ENCODE data around the gene TTC21B.

TTC21B gene

DNA sequence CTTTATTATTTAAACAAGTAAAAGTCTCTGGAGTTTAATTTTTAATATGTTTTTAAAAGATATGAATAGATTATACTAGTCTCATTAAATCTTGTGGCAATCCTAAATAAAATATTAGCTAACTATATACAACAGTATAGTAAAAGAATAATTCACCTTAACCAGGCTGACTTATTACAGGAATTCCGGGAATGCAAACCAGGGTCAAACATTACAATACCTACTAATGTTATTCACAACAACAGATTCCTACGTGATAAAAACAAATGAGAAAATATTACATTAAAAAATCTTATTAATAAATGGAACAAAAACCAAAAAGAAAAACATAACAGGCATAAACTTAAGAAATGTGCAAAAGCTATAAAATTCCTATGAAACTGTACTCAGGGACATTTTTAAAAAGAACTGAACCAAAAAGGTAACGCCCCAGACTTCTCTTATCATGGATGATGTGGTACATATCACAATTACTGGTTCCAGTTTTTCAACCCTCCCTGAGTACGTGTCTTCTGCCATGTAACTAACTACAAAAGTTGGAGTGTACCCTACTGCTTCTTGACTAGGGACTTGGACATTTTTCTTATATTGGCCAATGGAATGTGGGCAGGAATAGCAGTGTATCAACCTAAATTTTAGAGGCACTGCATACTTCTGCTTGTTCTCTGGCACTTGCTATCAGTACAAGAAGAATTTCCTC, 20.2 kb downstream of the TTC21B start:
- Histone ChIP-seq H3K4me2 (ENCODE audit: low read depth, low read length) (no peak overlapping the region), H4K20me1 (ENCODE audit: insufficient read depth, low read length) (no peaks in the 10 kb centered on the region), H3K4me1 (ENCODE audit: low read length) (no peaks in the 10 kb centered on the region), H3K9me3 (replicated peaks; ENCODE audit: insufficient read depth, low read length) (no peaks in the 10 kb centered on the region), H3K9ac (ENCODE audit: low read length) (no peak overlapping the region), H3K4me3 (ENCODE audit: low read length) (no peak overlapping the region), H3K79me2 (ENCODE audit: low read length) (no peaks in the 10 kb centered on the region), H3K27ac (ENCODE audit: low read length) (no peak overlapping the region), H3K27me3 (replicated peaks; ENCODE audit: insufficient read depth, low read length) (no peaks in the 10 kb centered on the region), H2AFZ (ENCODE audit: low read length) (no peak overlapping the region), H3K9me2 (replicated peaks; ENCODE audit: insufficient read depth, low read length) (no peaks in the 10 kb centered on the region), H3K36me3 (replicated peaks; ENCODE audit: insufficient read depth, low read length) (peaks cover 4% of the 10 kb centered on the region; the same call in 1 of the 2 replicates), H3F3A (ENCODE audit: insufficient read depth, low read length) (no peaks in the 10 kb centered on the region)
- no peak for DNase-seq
- no peak for TF ChIP-seq EZH2phosphoT487 (IDR thresholded peaks at IDR 0.05; ENCODE audit: low read length)
- TF ChIP-seq CTCF (IDR thresholded peaks at IDR 0.05; ENCODE audit: low read length) = no peak
- TF ChIP-seq EZH2 (optimal IDR thresholded peaks at IDR 0.05; ENCODE audit: low read depth, low read length) = no peak

DNA sequence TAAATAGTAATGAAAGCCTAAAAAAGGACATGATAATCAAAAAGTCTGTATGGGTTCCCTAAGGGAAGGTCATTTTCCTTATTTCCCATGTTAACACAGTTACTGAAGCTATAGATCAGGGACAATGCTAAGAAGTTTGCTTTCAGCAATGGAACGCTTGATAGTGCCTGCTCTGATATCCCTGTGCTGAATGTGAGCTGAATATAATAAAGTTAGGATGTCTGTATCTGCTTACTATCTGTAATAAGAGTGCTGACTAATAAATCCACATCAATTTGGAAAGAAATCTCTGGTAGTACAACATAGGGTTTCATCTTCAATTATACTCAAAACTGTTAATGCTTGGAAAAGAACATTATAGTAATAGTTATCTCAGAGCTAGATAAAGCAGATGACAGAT, 25.8 kb downstream of the TTC21B start:
- no peaks in the 10 kb centered on the region for H3K4me1 ChIP-seq (ENCODE audit: low read length)
- no peaks in the 10 kb centered on the region for H3K9me3 ChIP-seq (replicated peaks; ENCODE audit: insufficient read depth, low read length)
- TF ChIP-seq EZH2 (optimal IDR thresholded peaks at IDR 0.05; ENCODE audit: low read depth, low read length) = no peak
- no peak for TF ChIP-seq CTCF (IDR thresholded peaks at IDR 0.05; ENCODE audit: low read length)
- no peak for TF ChIP-seq EZH2phosphoT487 (IDR thresholded peaks at IDR 0.05; ENCODE audit: low read length)
- no peaks in the 10 kb centered on the region for H3K27me3 ChIP-seq (replicated peaks; ENCODE audit: insufficient read depth, low read length)
- no peak overlapping the region for H3K27ac ChIP-seq (ENCODE audit: low read length)
- H3F3A ChIP-seq (ENCODE audit: insufficient read depth, low read length) = no peaks in the 10 kb centered on the region
- H3K4me2 ChIP-seq (ENCODE audit: low read depth, low read length) = no peak overlapping the region
- H3K9ac ChIP-seq (ENCODE audit: low read length) = no peak overlapping the region
- no peak overlapping the region for H3K4me3 ChIP-seq (ENCODE audit: low read length)
- no peak overlapping the region for H2AFZ ChIP-seq (ENCODE audit: low read length)
- H3K9me2 ChIP-seq (replicated peaks; ENCODE audit: insufficient read depth, low read length) = no peaks in the 10 kb centered on the region
- DNase-seq = no peak
- H3K79me2 ChIP-seq (ENCODE audit: low read length) = no peaks in the 10 kb centered on the region
- no peaks in the 10 kb centered on the region for H4K20me1 ChIP-seq (ENCODE audit: insufficient read depth, low read length)
- peaks cover 4% of the 10 kb centered on the region for H3K36me3 ChIP-seq (replicated peaks; ENCODE audit: insufficient read depth, low read length)

DNA sequence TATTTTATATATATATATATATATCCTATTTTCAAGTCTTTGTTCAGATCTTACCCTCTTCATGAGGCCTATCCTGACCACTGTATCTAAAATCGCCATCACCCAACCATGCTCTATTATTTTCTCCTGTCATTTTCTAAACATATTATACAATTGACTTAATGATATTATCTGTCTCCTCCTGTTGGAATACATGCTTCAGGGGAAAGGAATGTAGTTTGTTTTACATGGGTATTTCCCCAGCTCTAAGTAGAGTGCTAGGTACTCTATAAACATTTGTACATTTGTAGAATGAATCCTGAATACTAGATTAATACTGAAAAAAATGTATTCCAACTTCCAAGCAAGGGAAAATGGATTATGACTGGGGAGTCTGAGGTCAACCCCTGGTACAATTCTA, 26.2 kb downstream of the TTC21B start:
- H3F3A ChIP-seq (ENCODE audit: insufficient read depth, low read length) = no peaks in the 10 kb centered on the region
- no peaks in the 10 kb centered on the region for H4K20me1 ChIP-seq (ENCODE audit: insufficient read depth, low read length)
- TF ChIP-seq CTCF (IDR thresholded peaks at IDR 0.05; ENCODE audit: low read length) = no peak
- no peak for TF ChIP-seq EZH2 (optimal IDR thresholded peaks at IDR 0.05; ENCODE audit: low read depth, low read length)
- no peak for TF ChIP-seq EZH2phosphoT487 (IDR thresholded peaks at IDR 0.05; ENCODE audit: low read length)
- H3K9me2 ChIP-seq (replicated peaks; ENCODE audit: insufficient read depth, low read length) = no peaks in the 10 kb centered on the region
- H3K27me3 ChIP-seq (replicated peaks; ENCODE audit: insufficient read depth, low read length) = no peaks in the 10 kb centered on the region
- no peaks in the 10 kb centered on the region for H3K79me2 ChIP-seq (ENCODE audit: low read length)
- no peak overlapping the region for H3K27ac ChIP-seq (ENCODE audit: low read length)
- H3K4me2 ChIP-seq (ENCODE audit: low read depth, low read length) = no peak overlapping the region
- no peak overlapping the region for H2AFZ ChIP-seq (ENCODE audit: low read length)
- peaks cover 4% of the 10 kb centered on the region for H3K36me3 ChIP-seq (replicated peaks; ENCODE audit: insufficient read depth, low read length)
- H3K9ac ChIP-seq (ENCODE audit: low read length) = no peak overlapping the region
- no peaks in the 10 kb centered on the region for H3K9me3 ChIP-seq (replicated peaks; ENCODE audit: insufficient read depth, low read length)
- no peak for DNase-seq
- H3K4me1 ChIP-seq (ENCODE audit: low read length) = no peaks in the 10 kb centered on the region
- no peak overlapping the region for H3K4me3 ChIP-seq (ENCODE audit: low read length)
